ENCODE data around the gene TRMT112. TPM values are rescaled to one million over a fixed set of nuclear protein-coding genes. Genes with fewer than 3 reads are reported as not detected.

The TRMT112 gene
- total RNA-seq, 3 donors from 2014 or later, result 48.5 to 122 (median 63.5) TPM

DNA sequence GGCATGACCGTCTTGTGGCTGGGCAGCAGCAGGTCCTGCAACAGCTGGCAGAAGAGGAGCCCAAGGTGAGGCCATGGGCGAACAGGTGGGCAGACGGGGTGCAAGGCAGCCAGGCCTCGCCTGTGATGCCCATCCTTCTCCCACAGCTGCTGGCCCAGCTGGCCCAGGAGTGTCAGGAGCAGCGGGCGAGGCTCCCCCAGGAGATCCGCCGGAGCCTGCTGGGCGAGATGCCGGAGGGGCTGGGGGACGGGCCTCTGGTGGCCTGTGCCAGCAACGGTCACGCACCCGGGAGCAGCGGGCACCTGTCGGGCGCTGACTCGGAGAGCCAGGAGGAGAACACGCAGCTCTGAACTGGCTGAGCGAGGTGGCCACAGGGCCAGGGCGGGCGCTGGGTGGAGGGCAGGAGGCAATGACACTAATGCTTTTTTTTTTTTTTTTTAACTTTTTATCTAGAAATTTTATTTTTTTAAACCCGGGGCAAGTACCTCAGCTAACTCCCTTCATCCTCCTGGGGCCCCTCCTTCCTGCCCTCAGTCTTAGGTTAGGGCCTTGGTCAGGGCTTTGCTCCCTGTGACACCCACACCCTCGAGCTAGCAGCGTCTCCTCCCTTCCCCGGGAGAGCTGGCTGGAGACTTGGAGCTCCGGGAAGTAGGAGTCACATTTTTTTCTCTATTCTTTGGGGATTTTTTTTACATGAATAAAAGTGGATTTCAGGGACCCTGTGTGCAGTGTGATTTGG lies 50.0 kb downstream of the TRMT112 start:
- H3K9me3 ChIP-seq, result no peaks in the 10 kb centered on the region
- no peak for DNase-seq
- TF ChIP-seq CTCF (IDR thresholded peaks at IDR 0.05), result no peak
- H3K36me3 ChIP-seq (ENCODE audit: low read depth), result peaks cover 4% of the 10 kb centered on the region
- peaks cover 18% of the 10 kb centered on the region for H3K4me1 ChIP-seq (ENCODE audit: low read depth)
- intact Hi-C loops (cut with DNase I, micrococcal nuclease), result no loop called here
- ATAC-seq, result no peak
- H3K4me3 ChIP-seq, result no peak overlapping the region

Small RNA genes lying within 50 kb of the gene (microRNA-seq; reads per million reads assigned to microRNA genes)
- 0.93 reads per million for gene MIR7155

Other genes with a start within 250 kb of the TRMT112 start
- gene MACROD1, start 151.4 kb downstream of the TRMT112 start, total RNA-seq, result 10 to 100 TPM; 26.7 to 38.7 (median 38.1) TPM
- gene STIP1, start 131.4 kb downstream of the TRMT112 start, total RNA-seq, result 100 to 1,000 TPM in 1 of 3 donors, 10 to 100 TPM in 2; 49.4 to 118 (median 80.3) TPM
- 10 to 100 TPM; 19.7 to 32.7 (median 26.4) TPM for gene FERMT3, start 110.8 kb downstream of the TRMT112 start, total RNA-seq
- 10 to 100 TPM; 50.6 to 55.1 (median 53.1) TPM for gene TRPT1, start 91.4 kb downstream of the TRMT112 start, total RNA-seq
- gene NUDT22, start 91.3 kb downstream of the TRMT112 start, total RNA-seq, result 100 to 1,000 TPM in 2 of 3 donors, 10 to 100 TPM in 1; 81.6 to 137 (median 119) TPM
- 10 to 100 TPM; 43.6 to 57.6 (median 50.7) TPM for gene DNAJC4, start 87.0 kb downstream of the TRMT112 start, total RNA-seq
- gene VEGFB, start 83.0 kb downstream of the TRMT112 start, total RNA-seq, result 100 to 1,000 TPM in 1 of 3 donors, 10 to 100 TPM in 2; 45.3 to 156 (median 45.6) TPM
- gene FKBP2, start 76.5 kb downstream of the TRMT112 start, total RNA-seq, result 10 to 100 TPM; 67.5 to 91.0 (median 75.8) TPM
- gene PPP1R14B, start 70.6 kb downstream of the TRMT112 start, total RNA-seq, result 100 to 1,000 TPM in 1 of 3 donors, 10 to 100 TPM in 2; 73.6 to 142 (median 87.5) TPM
- 10 to 100 TPM; 51.1 to 72.1 (median 65.1) TPM for gene PLCB3, start 66.0 kb downstream of the TRMT112 start, total RNA-seq
- 10 to 100 TPM; 56.8 to 90.9 (median 75.4) TPM for gene BAD, start 32.9 kb downstream of the TRMT112 start, total RNA-seq
- gene GPR137, start 31.7 kb downstream of the TRMT112 start, total RNA-seq, result 10 to 100 TPM; 31.2 to 46.7 (median 40.6) TPM
- not detected for gene KCNK4, start 26.3 kb downstream of the TRMT112 start, total RNA-seq
- not detected for gene CATSPERZ, start 17.2 kb downstream of the TRMT112 start, total RNA-seq
- 100 to 1,000 TPM; 126 to 204 (median 183) TPM for gene ESRRA, start 12.0 kb downstream of the TRMT112 start, total RNA-seq
- gene PRDX5, start 562 bp upstream of the TRMT112 start, total RNA-seq, result 100 to 1,000 TPM; 159 to 512 (median 353) TPM
- gene CCDC88B, start 22.6 kb upstream of the TRMT112 start, total RNA-seq, result 10 to 100 TPM; 13.4 to 32.5 (median 28.8) TPM
- gene RPS6KA4, start 41.6 kb upstream of the TRMT112 start, total RNA-seq, result 10 to 100 TPM; 33.6 to 39.8 (median 36.5) TPM
- under 1 TPM in 1 of 3 donors, not detected in 2; 0.20 TPM for gene SLC22A11, start 238.4 kb upstream of the TRMT112 start, total RNA-seq

All from mucosa of descending colon (tissue), 3 donors.